Stimulated activated naive CD4-positive, alpha-beta T cell (primary cell): Measurements from ENCODE around the gene WIPI1.
A peak's percentile ranks its signal among the peaks of the same experiment; 100 is the strongest.
"Not testable (repeated sequence)": the region's sequence is repeated elsewhere in the genome, so short reads cannot be mapped to it uniquely, and the experiment has no call there.

ENCODE experiments used
- DNase-seq, 6 experiments: peaks; one replicate each; lab custom pipeline; 2025; lab: John Stamatoyannopoulos, UW

WIPI1 gene

GRCh38 chr17:68417317-68417716, 40.0 kb downstream of the WIPI1 start:
- no peak for DNase-seq

GRCh38 chr17:68414901-68415300, 42.4 kb downstream of the WIPI1 start:
- DNase-seq = peak in 3 of 6 experiments; percentile 56 to 69 (median 68)

- DNase-seq = peak; percentile 29 to 80 (median 55)
Observed at GRCh38 chr17:68413597-68414560, 43.4 kb downstream of the WIPI1 start.

GRCh38 chr17:68407656-68408055, 49.6 kb downstream of the WIPI1 start:
- DNase-seq = not testable (repeated sequence)

GRCh38 chr17:68403837-68404236, 53.5 kb downstream of the WIPI1 start:
- not testable (repeated sequence) for DNase-seq

GRCh38 chr17:68403122-68403521, 54.2 kb downstream of the WIPI1 start:
- no peak for DNase-seq

- no peak for DNase-seq
Observed at GRCh38 chr17:68401288-68401687, 56.0 kb downstream of the WIPI1 start.

GRCh38 chr17:68400404-68400735, 56.9 kb downstream of the WIPI1 start:
- no peak for DNase-seq

- DNase-seq = no peak
Observed at GRCh38 chr17:68399638-68400403, 57.5 kb downstream of the WIPI1 start.

GRCh38 chr17:68398691-68399637, 58.3 kb downstream of the WIPI1 start:
- no peak for DNase-seq

GRCh38 chr17:68397108-68397536, 60.2 kb downstream of the WIPI1 start:
- DNase-seq = no peak

- no peak for DNase-seq
Observed at GRCh38 chr17:68396226-68397107, 60.8 kb downstream of the WIPI1 start.

GRCh38 chr17:68394608-68395331, 62.5 kb downstream of the WIPI1 start:
- DNase-seq = no peak

GRCh38 chr17:68391561-68392268, 65.6 kb downstream of the WIPI1 start:
- DNase-seq = no peak

- DNase-seq = no peak
Observed at GRCh38 chr17:68390888-68391545, 66.3 kb downstream of the WIPI1 start.

GRCh38 chr17:68389041-68389440, 68.3 kb downstream of the WIPI1 start:
- DNase-seq = no peak

GRCh38 chr17:68387435-68388218, 69.7 kb downstream of the WIPI1 start:
- no peak for DNase-seq
